Large intestine (tissue), 3 donors: Measurements from ENCODE around the gene RTN4. TPM values are rescaled to one million over a fixed set of nuclear protein-coding genes. Genes with fewer than 3 reads are reported as not detected.
A peak's percentile ranks its signal among the peaks of the same experiment; 100 is the strongest.

Source experiments
- DNase-seq, 2 donors: peaks; one replicate each; pipeline versions ENCODE4 v3.0.0 to v3.0.0-alpha.2; 2013
- H3K27ac ChIP-seq: one replicate; pipeline ENCODE4 v1.5.1; 2013; ENCODE audit warnings: low read length
- H3K27me3 ChIP-seq: 2 replicates; pipeline ENCODE4 v1.6.1; 2013; ENCODE audit warnings: low read length; ENCODE audit not compliant: control insufficient read depth, insufficient read depth
- H3K36me3 ChIP-seq: 2 replicates; pipeline ENCODE4 v1.6.1; 2013; ENCODE audit warnings: low read length; ENCODE audit not compliant: control insufficient read depth, insufficient read depth
- H3K4me1 ChIP-seq: one replicate; pipeline ENCODE4 v1.6.1; 2013; ENCODE audit warnings: low read length; ENCODE audit not compliant: control insufficient read depth, insufficient read depth
- H3K4me3 ChIP-seq: one replicate; pipeline ENCODE4 v1.5.1; 2013; ENCODE audit warnings: low read length
- H3K9me3 ChIP-seq: one replicate; pipeline ENCODE4 v1.6.1; 2013; ENCODE audit warnings: mild to moderate bottlenecking, low read depth, low read length, moderate library complexity; ENCODE audit not compliant: control insufficient read depth
- WGBS: methylation state at CpG from one replicate; pipeline ENCODE4 v1.1.5; 2013; ENCODE audit warnings: low lambda C conversion rate; ENCODE audit not compliant: insufficient coverage; 5-methylcytosine and 5-hydroxymethylcytosine counted together
- polyA plus RNA-seq: library from polyadenylated mRNA; unstranded; fragments of 120-200 nt; gene quantifications from one replicate; pipeline ENCODE4 v1.2.1, GENCODE V29; 2013

The RTN4 gene
- polyA plus RNA-seq, 1 donor: 259 TPM

DNA sequence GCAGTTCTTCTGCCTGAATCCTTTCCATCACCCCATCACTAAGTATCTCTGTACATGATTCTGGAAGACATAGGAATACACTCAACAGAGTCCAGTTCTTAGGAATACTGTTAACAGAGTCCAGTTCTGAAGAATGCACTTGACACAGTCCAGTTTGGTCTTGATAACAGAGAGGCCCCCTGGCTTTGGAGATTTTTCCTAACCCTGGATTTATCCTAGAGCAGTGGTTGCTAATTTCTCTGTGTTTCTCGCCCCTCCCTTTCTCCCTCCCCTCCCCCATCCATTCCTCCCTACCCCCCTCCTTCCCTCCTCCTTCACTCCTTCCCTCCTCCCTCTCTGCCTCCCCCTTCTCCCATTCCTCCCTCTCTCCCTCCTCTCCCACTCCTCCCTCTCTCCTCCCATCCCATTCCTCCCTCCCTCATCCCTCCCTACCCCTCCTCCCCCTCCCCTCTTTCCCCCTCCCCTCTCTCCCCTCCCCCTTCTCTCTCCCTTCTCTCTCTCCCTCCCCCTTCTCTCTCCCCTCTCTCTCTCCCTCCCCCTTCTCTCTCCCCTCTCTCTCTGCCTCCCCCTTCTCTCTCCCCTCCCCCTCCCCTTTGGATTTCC, 105.4 kb downstream of the RTN4 start:
- Histone ChIP-seq H3K4me3 (no peak overlapping the region), H3K9me3 (no peaks in the 10 kb centered on the region), H3K27ac (no peak overlapping the region), H3K36me3 (no peaks in the 10 kb centered on the region), H3K27me3 (no peaks in the 10 kb centered on the region), H3K4me1 (no peaks in the 10 kb centered on the region)
- no CpG with 5 or more reads among the region's 1 CpG for WGBS
- no peak for DNase-seq

DNA sequence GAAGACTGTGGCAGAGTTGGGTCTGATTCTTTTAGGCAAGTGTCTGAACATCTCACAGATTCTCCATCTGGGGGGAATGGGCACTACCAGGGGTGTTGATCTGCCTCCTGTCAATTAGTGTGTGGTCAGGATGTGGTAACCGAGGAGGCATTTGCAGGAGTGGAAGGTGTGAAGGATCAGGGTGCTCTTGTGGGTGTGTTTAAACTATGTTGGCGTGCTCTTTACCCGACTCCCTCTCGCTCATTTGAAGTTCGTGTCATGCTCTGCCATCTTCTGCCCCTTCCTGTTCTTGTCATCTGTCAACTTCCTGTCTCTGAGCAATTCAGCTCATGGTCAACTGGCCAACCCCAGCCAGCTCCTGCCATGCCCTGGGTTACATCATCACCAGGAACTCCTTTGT, 107.9 kb downstream of the RTN4 start:
- Histone ChIP-seq H3K27ac (no peak overlapping the region), H3K4me1 (no peaks in the 10 kb centered on the region), H3K36me3 (no peaks in the 10 kb centered on the region), H3K27me3 (no peaks in the 10 kb centered on the region), H3K4me3 (no peak overlapping the region), H3K9me3 (peaks cover 3% of the 10 kb centered on the region)
- DNase-seq: no peak
- no CpG with 5 or more reads among the region's 5 CpGs for WGBS

DNA sequence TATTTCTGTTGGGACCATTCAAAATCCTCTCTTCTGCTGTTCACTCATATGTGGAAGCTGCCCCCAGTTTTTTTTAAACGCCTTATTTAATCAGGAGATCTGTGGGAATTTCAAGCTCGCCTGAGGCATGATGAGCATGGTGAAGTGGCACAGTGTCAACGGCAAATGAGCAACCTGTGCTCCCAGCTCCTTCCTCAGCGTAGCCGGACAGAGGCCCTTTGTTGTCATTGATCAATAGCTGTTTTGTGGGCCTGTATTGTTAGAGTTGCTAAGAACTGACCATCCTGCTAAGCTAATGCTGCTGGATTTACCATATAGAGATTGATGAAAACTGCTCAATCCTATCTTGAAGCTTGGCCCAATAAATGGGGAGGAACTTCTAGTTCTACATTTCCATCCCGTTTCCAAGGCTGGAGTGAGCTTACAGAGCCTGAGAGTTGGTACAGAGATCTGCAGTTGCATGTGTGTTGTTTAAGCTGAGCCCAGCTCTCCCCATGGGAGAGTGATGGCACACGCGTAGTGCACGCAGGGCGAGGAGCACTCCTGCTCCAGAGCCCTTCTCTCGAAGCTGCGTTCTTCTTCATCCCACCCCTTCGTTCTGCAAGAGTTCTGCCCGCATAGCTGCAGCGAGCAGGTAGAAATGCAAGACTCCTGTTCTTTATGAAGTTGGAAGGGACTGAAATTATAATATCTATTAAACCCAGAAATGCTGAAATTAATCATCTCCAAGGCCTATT, 108.8 kb downstream of the RTN4 start:
- no peak overlapping the region for H3K27ac ChIP-seq
- no peaks in the 10 kb centered on the region for H3K4me1 ChIP-seq
- no peak for DNase-seq
- H3K36me3 ChIP-seq: no peaks in the 10 kb centered on the region
- peaks cover 10% of the 10 kb centered on the region for H3K9me3 ChIP-seq
- no peak overlapping the region for H3K4me3 ChIP-seq
- WGBS: no CpG with 5 or more reads among the region's 15 CpGs
- no peaks in the 10 kb centered on the region for H3K27me3 ChIP-seq

DNA sequence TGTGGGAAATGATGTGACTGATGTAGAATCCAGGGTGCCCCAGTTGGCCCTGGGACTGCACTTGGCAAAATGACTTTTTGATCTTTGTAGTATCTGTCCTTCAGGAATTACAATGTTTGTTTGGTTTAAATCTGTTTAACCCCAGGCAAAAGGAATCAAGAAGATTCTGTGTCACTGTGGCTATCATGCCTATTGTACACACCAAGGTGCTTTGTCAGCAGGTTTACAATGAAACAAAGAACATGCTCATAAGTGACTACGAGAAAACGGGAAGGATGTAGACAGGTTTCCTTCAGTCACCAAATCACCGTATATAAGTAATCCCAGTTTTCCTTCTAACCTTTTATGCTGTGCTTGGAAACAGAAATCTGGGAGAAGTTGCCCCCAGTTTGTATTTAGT, 109.5 kb downstream of the RTN4 start:
- Histone ChIP-seq H3K9me3 (peaks cover 10% of the 10 kb centered on the region), H3K27ac (no peak overlapping the region), H3K36me3 (no peaks in the 10 kb centered on the region), H3K4me3 (no peak overlapping the region), H3K4me1 (no peaks in the 10 kb centered on the region), H3K27me3 (no peaks in the 10 kb centered on the region)
- DNase-seq: no peak
- WGBS: no CpG with 5 or more reads among the region's 3 CpGs

DNA sequence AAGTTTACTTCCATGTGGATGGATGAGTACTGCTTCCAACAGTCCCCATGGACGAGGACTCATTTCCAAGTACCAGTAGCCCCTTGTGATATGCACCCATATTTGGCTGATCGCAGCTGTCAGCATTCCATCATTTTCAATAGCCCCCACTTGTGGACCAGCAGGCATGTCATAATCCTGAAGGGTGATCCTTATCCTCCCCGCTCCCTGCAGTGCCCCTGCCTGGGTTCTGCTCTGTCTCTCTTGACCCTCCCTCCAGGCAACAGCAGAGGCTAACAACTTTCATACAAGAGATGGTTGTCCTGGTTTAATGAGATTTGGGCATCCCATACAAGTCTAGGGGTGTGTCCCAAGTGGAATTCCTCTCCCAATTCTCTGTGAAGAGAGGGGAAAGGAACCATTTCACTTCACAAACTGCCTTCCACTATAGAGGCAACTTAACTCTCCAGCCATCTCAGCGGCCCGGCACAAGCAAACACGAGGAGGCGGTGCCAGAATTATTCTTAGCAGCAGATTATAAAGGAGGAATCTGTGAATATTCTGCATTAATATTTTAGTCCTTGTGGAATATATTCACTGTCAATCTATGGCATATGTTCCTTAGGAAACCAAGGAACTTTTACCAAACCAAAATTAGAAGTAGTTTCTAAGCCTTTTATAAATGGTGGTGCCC, 110.7 kb downstream of the RTN4 start:
- no CpG with 5 or more reads among the region's 7 CpGs for WGBS
- Histone ChIP-seq H3K4me3 (no peak overlapping the region), H3K9me3 (peaks cover 10% of the 10 kb centered on the region), H3K36me3 (no peaks in the 10 kb centered on the region), H3K27ac (no peak overlapping the region), H3K4me1 (no peaks in the 10 kb centered on the region), H3K27me3 (no peaks in the 10 kb centered on the region)
- no peak for DNase-seq

DNA sequence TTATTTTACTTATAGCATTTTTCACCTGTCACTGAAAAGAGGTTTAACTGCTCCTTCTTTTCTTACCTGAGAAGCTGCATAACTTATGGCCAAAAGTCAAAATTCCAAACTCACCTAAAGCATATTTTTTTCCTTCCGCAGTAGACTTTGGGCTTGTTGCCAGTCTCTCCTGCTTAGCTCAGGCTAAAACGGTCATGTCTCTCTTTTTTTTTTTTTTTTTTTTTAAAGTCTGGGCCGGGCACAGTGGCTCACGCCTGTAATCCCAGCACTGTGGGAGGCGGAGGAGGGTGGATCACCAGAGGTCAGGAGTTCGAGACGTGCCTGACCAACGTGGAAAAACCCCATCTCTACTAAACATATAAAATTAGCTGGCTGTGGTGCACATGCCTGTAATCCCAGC, 113.5 kb downstream of the RTN4 start:
- WGBS: 83% methylated on average over 2 of the region's 8 CpGs
- no peaks in the 10 kb centered on the region for H3K4me1 ChIP-seq
- no peak for DNase-seq
- H3K27ac ChIP-seq: no peak overlapping the region
- no peaks in the 10 kb centered on the region for H3K36me3 ChIP-seq
- H3K4me3 ChIP-seq: no peak overlapping the region
- H3K9me3 ChIP-seq: peaks cover 10% of the 10 kb centered on the region
- H3K27me3 ChIP-seq: no peaks in the 10 kb centered on the region

DNA sequence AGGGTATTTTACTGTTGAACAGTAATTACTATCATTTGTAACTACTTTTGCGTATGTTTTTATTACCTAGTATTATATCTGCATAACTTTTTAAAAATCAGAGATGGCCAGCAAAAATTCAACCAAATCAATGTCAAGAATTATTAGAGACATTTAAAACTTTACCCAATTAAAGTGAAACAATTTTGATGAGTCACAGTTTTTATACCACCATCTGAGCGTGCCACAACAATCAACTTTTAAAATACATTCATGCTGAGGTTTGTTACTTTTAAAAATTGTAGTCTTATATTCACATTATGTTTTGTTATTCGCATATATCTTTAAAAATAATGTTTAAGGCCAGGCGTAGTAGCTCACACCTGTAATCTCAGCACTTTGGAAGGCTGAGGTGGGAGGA, 114.9 kb downstream of the RTN4 start:
- 94% methylated on average over 3 of the region's 4 CpGs for WGBS

DNA sequence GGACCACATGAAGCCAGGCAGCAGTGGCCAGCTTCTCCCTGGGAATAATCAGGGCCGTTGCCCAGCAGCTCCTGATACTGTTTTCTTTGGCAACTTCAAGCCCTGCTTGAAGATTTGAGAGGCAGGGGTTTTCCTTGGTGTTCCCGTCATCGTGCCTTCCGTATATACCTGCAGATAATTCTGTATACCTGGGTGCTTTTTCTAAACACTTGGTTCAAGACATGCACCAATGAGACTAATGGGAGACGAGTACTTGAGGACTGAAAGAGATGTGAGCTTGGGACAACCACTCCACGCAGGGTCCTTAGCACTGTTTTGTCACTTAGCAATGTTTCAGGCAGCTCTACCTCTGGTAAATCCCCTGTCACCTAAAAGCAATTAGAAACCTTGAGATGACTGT, 118.8 kb downstream of the RTN4 start:
- DNase-seq: no peak
- Histone ChIP-seq H3K27me3 (no peaks in the 10 kb centered on the region), H3K4me3 (no peak overlapping the region), H3K27ac (no peak overlapping the region), H3K36me3 (no peaks in the 10 kb centered on the region), H3K4me1 (no peaks in the 10 kb centered on the region), H3K9me3 (no peaks in the 10 kb centered on the region)
- 100% methylated on average over 1 of the region's 6 CpGs for WGBS

More for the DNA sequence above, 114.9 kb downstream of the RTN4 start:
- Histone ChIP-seq H3K27me3 (no peaks in the 10 kb centered on the region), H3K36me3 (no peaks in the 10 kb centered on the region), H3K4me1 (no peaks in the 10 kb centered on the region), H3K9me3 (peaks cover 10% of the 10 kb centered on the region), H3K27ac (no peak overlapping the region), H3K4me3 (no peak overlapping the region)
- DNase-seq: no peak

DNA sequence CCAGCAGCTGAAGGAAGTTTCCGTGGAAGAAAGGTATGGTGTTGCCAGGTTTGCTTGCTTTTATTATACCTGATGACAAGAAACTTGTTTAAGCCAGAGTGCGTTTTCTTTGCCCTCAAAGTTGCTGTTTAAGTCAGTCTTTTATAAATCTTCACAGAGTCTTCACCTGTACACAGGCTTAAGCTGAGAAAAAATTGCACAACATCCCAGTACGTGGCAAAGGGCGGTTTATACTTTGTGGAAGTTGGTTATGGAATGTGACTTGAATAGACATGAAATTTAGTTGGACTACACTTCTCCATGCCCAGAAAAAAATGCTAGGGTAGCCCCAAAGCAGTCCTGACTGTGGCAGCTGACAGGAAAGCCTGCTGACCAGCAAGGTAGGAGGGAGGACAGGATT, 121.5 kb downstream of the RTN4 start:
- Histone ChIP-seq H3K36me3 (no peaks in the 10 kb centered on the region), H3K4me1 (no peaks in the 10 kb centered on the region), H3K27me3 (no peaks in the 10 kb centered on the region), H3K4me3 (no peak overlapping the region), H3K9me3 (no peaks in the 10 kb centered on the region), H3K27ac (no peak overlapping the region)
- DNase-seq: peak; percentile 17 to 21
- WGBS: 100% methylated on average over 1 of the region's 4 CpGs

DNA sequence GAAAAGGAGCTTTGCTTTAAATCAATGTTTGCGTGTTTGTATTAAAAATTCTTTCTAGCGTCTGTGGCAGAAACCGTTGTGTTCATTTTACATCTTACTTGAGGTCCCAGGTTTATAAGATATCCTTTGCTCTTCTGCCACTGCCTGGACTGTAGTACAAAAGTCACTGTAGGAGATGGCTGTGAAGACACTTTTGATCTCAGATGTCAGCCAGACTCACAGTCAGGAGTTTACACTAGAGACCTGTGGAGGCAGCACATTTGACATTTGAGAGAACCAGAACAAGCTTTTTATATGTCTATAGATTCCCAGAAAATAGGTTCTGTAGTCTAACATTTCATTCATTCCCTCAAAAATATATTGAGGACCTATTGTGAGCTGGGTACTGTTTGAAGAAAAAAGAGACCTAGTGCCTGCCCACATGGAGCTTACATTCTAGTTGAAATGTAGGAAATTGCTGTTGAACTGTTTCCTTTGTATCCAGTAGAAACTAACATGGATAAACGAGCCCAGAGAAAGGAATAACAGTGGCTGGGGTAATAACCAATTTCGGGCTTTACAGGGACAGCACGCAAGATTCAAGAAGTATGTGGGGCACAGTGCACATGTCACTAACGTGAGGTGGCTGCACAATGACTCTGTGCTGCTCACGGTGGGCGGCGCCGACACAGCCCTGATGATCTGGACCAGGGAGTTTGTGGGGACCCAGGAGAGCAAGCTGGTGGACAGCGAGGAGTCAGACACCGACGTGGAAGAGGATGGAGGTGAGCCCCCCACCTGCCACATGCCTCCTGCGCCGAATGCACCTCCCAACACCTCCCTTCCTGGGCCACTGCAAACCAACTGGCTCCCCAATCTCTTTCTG, 122.3 kb downstream of the RTN4 start:
- 100% methylated on average over 2 of the region's 16 CpGs for WGBS
- Histone ChIP-seq H3K36me3 (no peaks in the 10 kb centered on the region), H3K27me3 (no peaks in the 10 kb centered on the region), H3K27ac (no peak overlapping the region), H3K4me3 (no peak overlapping the region), H3K9me3 (no peaks in the 10 kb centered on the region), H3K4me1 (no peaks in the 10 kb centered on the region)
- DNase-seq: no peak
